Astrocyte (in vitro differentiated cells and primary cell): ENCODE data around the gene ABCB1. TPM values are rescaled to one million over a fixed set of nuclear protein-coding genes. Genes with fewer than 3 reads are reported as not detected.

Experiments
- DNase-seq: peaks from one replicate; pipeline ENCODE4 v3.0.0-alpha.2; 2010; ENCODE audit warnings: low read depth
- FAIRE-seq: peaks from 2 replicates; lab custom pipeline; 2011; peaks lifted over from hg19 to GRCh38; lab: Jason Lieb, UNC
- H2AFZ ChIP-seq: 2 replicates; pipeline ENCODE4 v1.6.0; 2012; ENCODE audit warnings: low read depth, low read length, inconsistent platforms
- H3K27ac ChIP-seq: 2 replicates; pipeline ENCODE4 v1.5.1; 2011; ENCODE audit warnings: low read depth, low read length, inconsistent platforms
- H3K27me3 ChIP-seq: 2 replicates; pipeline ENCODE4 v1.6.0; 2011; ENCODE audit warnings: low read length, inconsistent platforms; ENCODE audit not compliant: insufficient read depth
- H3K36me3 ChIP-seq: 2 replicates; pipeline ENCODE4 v1.5.1; 2011; ENCODE audit warnings: low read length, inconsistent platforms; ENCODE audit not compliant: insufficient read depth
- H3K4me1 ChIP-seq: 2 replicates; pipeline ENCODE4 v1.5.1; 2011; ENCODE audit warnings: low read length, inconsistent platforms; ENCODE audit not compliant: insufficient read depth
- H3K4me2 ChIP-seq: 2 replicates; pipeline ENCODE4 v1.6.0; 2012; ENCODE audit warnings: low read length, inconsistent platforms
- H3K4me3 ChIP-seq: 2 replicates; pipeline ENCODE4 v1.5.1; 2011; ENCODE audit warnings: low read depth, mild to moderate bottlenecking, low read length, inconsistent platforms; ENCODE audit not compliant: insufficient read depth
- H3K79me2 ChIP-seq: 2 replicates; pipeline ENCODE4 v1.6.0; 2012; ENCODE audit warnings: mild to moderate bottlenecking, low read length, inconsistent platforms; ENCODE audit not compliant: insufficient read depth
- H3K9ac ChIP-seq: 2 replicates; pipeline ENCODE4 v1.6.0; 2012; ENCODE audit warnings: mild to moderate bottlenecking, low read length, inconsistent platforms
- H3K9me3 ChIP-seq: 2 replicates; pipeline ENCODE4 v1.5.1; 2012; ENCODE audit warnings: low read depth, mild to moderate bottlenecking, low read length, inconsistent platforms; ENCODE audit not compliant: insufficient read depth
- H4K20me1 ChIP-seq: 2 replicates; pipeline ENCODE4 v1.6.0; 2012; ENCODE audit warnings: low read length, inconsistent platforms; ENCODE audit not compliant: insufficient read depth
- H3K27ac Mint-ChIP-seq: one replicate; pipeline ENCODE4 v1.8.0; 2021; ENCODE audit warnings: mild to moderate bottlenecking, mixed read lengths; ENCODE audit not compliant: unreplicated experiment
- H3K27me3 Mint-ChIP-seq: one replicate; pipeline ENCODE4 v1.8.0; 2021; ENCODE audit warnings: low read depth, mixed read lengths; ENCODE audit not compliant: unreplicated experiment
- H3K36me3 Mint-ChIP-seq: one replicate; pipeline ENCODE4 v1.8.0; 2021; ENCODE audit warnings: low read depth, mixed read lengths; ENCODE audit not compliant: unreplicated experiment
- H3K4me1 Mint-ChIP-seq: one replicate; pipeline ENCODE4 v1.8.0; 2021; ENCODE audit warnings: low read depth, mixed read lengths; ENCODE audit not compliant: unreplicated experiment
- H3K4me3 Mint-ChIP-seq: one replicate; pipeline ENCODE4 v1.8.0; 2021; ENCODE audit warnings: mild to moderate bottlenecking, moderate library complexity, mixed read lengths; ENCODE audit not compliant: unreplicated experiment
- H3K9me3 Mint-ChIP-seq: one replicate; pipeline ENCODE4 v1.8.0; 2021; ENCODE audit warnings: mild to moderate bottlenecking, mixed read lengths; ENCODE audit not compliant: unreplicated experiment
- CTCF ChIP-seq: IDR thresholded peaks from 2 replicates; pipeline ENCODE4 v1.5.1; 2011; ENCODE audit warnings: low read depth, mild to moderate bottlenecking, inconsistent platforms, low read length, moderate library complexity; ENCODE audit not compliant: insufficient read depth
- EZH2 ChIP-seq: IDR thresholded peaks from 2 replicates; pipeline ENCODE4 v1.6.1; 2012; ENCODE audit warnings: mild to moderate bottlenecking, low read length, inconsistent platforms; ENCODE audit not compliant: insufficient read depth
- total RNA-seq: library from RNA; stranded (reverse); gene quantifications from 2 replicates; pipeline ENCODE4 v1.2.1, GENCODE V29; 2021

Gene ABCB1
- total RNA-seq, 1 donor from 2014 or later: 0.79 TPM

GRCh38 chr7:87565877-87566276 lies 34.8 kb downstream of the ABCB1 start:
- H3K4me2 ChIP-seq: no peak overlapping the region
- H3K79me2 ChIP-seq: no peaks in the 10 kb centered on the region
- H3K9me3 Mint-ChIP-seq: no peaks in the 10 kb centered on the region
- no peaks in the 10 kb centered on the region for H4K20me1 ChIP-seq
- no peaks in the 10 kb centered on the region for H3K9me3 ChIP-seq
- H3K27ac Mint-ChIP-seq: no peak overlapping the region
- H3K9ac ChIP-seq: no peak overlapping the region
- H3K4me1 ChIP-seq: peaks cover 6% of the 10 kb centered on the region
- no peaks in the 10 kb centered on the region for H3K27me3 ChIP-seq
- H3K27ac ChIP-seq: no peak overlapping the region
- peaks cover 9% of the 10 kb centered on the region for H3K4me1 Mint-ChIP-seq
- H3K36me3 Mint-ChIP-seq: no peaks in the 10 kb centered on the region
- no peak overlapping the region for H2AFZ ChIP-seq
- TF ChIP-seq CTCF (no peak), EZH2 (no peak)
- H3K36me3 ChIP-seq: no peaks in the 10 kb centered on the region
- FAIRE-seq: no peak
- no peak overlapping the region for H3K4me3 Mint-ChIP-seq
- H3K27me3 Mint-ChIP-seq: no peaks in the 10 kb centered on the region
- no peak for DNase-seq
- no peak overlapping the region for H3K4me3 ChIP-seq

- Mint-ChIP-seq H3K36me3 (no peaks in the 10 kb centered on the region), H3K9me3 (no peaks in the 10 kb centered on the region), H3K27ac (no peak overlapping the region), H3K4me1 (peaks cover 4% of the 10 kb centered on the region), H3K27me3 (no peaks in the 10 kb centered on the region), H3K4me3 (no peak overlapping the region)
- Histone ChIP-seq H2AFZ (no peak overlapping the region), H3K4me1 (no peaks in the 10 kb centered on the region), H3K27me3 (no peaks in the 10 kb centered on the region), H3K9ac (no peak overlapping the region), H3K9me3 (no peaks in the 10 kb centered on the region), H3K4me2 (no peak overlapping the region), H3K27ac (no peak overlapping the region), H4K20me1 (no peaks in the 10 kb centered on the region), H3K79me2 (no peaks in the 10 kb centered on the region), H3K4me3 (no peak overlapping the region), H3K36me3 (no peaks in the 10 kb centered on the region)
- FAIRE-seq: no peak
- TF ChIP-seq EZH2: no peak
- peak; percentile 20 for TF ChIP-seq CTCF
- no peak for DNase-seq
Measured at GRCh38 chr7:87564296-87564963, 36.3 kb downstream of the ABCB1 start.

- H2AFZ ChIP-seq: no peak overlapping the region
- H3K9ac ChIP-seq: no peak overlapping the region
- no peaks in the 10 kb centered on the region for H3K4me1 ChIP-seq
- no peaks in the 10 kb centered on the region for H3K36me3 Mint-ChIP-seq
- peaks cover 4% of the 10 kb centered on the region for H3K4me1 Mint-ChIP-seq
- no peak overlapping the region for H3K4me3 Mint-ChIP-seq
- no peak for TF ChIP-seq CTCF
- no peak for TF ChIP-seq EZH2
- H3K4me2 ChIP-seq: no peak overlapping the region
- FAIRE-seq: no peak
- no peaks in the 10 kb centered on the region for H3K36me3 ChIP-seq
- no peak overlapping the region for H3K4me3 ChIP-seq
- H3K27ac ChIP-seq: no peak overlapping the region
- no peaks in the 10 kb centered on the region for H3K9me3 ChIP-seq
- no peaks in the 10 kb centered on the region for H3K27me3 Mint-ChIP-seq
- no peaks in the 10 kb centered on the region for H3K79me2 ChIP-seq
- H3K27me3 ChIP-seq: no peaks in the 10 kb centered on the region
- no peaks in the 10 kb centered on the region for H3K9me3 Mint-ChIP-seq
- no peaks in the 10 kb centered on the region for H4K20me1 ChIP-seq
- H3K27ac Mint-ChIP-seq: no peak overlapping the region
- no peak for DNase-seq
Measured at GRCh38 chr7:87561702-87562101, 39.0 kb downstream of the ABCB1 start.
